Tibial artery (tissue), 4 donors: ENCODE data around the gene PLXNA4.
A peak's percentile ranks its signal among the peaks of the same experiment; 100 is the strongest.

Experiments
- DNase-seq, 2 donors: peaks; one replicate each; pipeline ENCODE4 v3.0.0-alpha.2; 2019
- H3K27ac ChIP-seq, 2 donors: fragments of 200-600 bp; sonication (generic) in 1 of 2; 1 replicate in 1 of 2; 2 replicates in 1 of 2; pipeline ENCODE4 v1.5.1; 2018 to 2019; ENCODE audit warnings: mild to moderate bottlenecking in 1 of 2
- H3K27me3 ChIP-seq, 2 donors: fragments of 200-600 bp; sonication (generic) in 1 of 2; one replicate each; pipeline versions ENCODE4 v1.5.1 to v1.6.0; 2016 to 2019
- H3K36me3 ChIP-seq, 3 donors: fragments of 200-600 bp; sonication (generic) in 2 of 3; one replicate each; pipeline ENCODE4 v1.5.1; 2016 to 2019; ENCODE audit warnings: mild to moderate bottlenecking in 2 of 3
- H3K4me1 ChIP-seq, 4 donors: fragments of 200-600 bp; sonication (generic) in 2 of 4; 1 replicate in 3 of 4; 2 replicates in 1 of 4; pipeline ENCODE4 v1.5.1; 2016 to 2019
- H3K4me3 ChIP-seq, 2 donors: fragments of 200-600 bp; sonication (generic) in 1 of 2; 1 replicate in 1 of 2; 2 replicates in 1 of 2; pipeline ENCODE4 v1.5.1; 2018 to 2019; ENCODE audit warnings: mild to moderate bottlenecking in 2 of 2
- H3K9me3 ChIP-seq, 3 donors: fragments of 200-600 bp; sonication (generic) in 1 of 3; one replicate each; pipeline ENCODE4 v1.5.1; 2016 to 2019
- intact Hi-C: fragments of 100-400 bp; cut with DNase I; formaldehyde crosslinking; loops from one replicate; pipeline ENCODE4 v1.15.0; 2023; ENCODE audit warnings: low total_unique reads
- TF ChIP-seq, protein P1 (sequence below), 2 experiments: fragments of 200-600 bp in 1 of 2; fragments of 450-650 bp in 1 of 2; IDR thresholded peaks; one replicate each; pipeline ENCODE4 v1.5.1; 2017 to 2019; ENCODE audit warnings: antibody characterized with exemption in 2 of 2, mild to moderate bottlenecking in 1 of 2, moderate library complexity in 1 of 2

Gene PLXNA4

DNA sequence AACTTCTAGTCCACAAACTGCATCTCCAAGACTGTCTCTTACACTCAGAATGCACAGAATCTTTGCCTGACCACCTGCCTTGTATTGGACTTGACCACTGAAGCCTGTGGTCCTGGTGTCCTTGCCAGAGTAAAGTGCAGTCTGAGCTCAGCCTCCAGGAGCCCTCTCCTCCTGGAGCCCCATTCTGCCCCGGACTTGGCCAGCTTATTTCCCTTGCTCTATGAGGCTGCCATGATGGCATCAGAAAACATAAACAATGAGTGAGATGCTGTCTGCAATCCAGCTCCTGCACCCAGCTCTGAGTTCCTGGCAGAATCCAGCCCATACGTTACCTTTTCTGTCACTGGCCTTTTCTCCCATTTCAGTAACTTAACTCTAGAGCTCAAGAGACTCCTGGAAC lies 494.6 kb downstream of the PLXNA4 start:
- H3K27me3 ChIP-seq: no peaks in the 10 kb centered on the region
- no peaks in the 10 kb centered on the region for H3K9me3 ChIP-seq
- TF ChIP-seq, protein P1, sequence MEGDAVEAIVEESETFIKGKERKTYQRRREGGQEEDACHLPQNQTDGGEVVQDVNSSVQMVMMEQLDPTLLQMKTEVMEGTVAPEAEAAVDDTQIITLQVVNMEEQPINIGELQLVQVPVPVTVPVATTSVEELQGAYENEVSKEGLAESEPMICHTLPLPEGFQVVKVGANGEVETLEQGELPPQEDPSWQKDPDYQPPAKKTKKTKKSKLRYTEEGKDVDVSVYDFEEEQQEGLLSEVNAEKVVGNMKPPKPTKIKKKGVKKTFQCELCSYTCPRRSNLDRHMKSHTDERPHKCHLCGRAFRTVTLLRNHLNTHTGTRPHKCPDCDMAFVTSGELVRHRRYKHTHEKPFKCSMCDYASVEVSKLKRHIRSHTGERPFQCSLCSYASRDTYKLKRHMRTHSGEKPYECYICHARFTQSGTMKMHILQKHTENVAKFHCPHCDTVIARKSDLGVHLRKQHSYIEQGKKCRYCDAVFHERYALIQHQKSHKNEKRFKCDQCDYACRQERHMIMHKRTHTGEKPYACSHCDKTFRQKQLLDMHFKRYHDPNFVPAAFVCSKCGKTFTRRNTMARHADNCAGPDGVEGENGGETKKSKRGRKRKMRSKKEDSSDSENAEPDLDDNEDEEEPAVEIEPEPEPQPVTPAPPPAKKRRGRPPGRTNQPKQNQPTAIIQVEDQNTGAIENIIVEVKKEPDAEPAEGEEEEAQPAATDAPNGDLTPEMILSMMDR (IDR thresholded peaks at IDR 0.05): no peak
- H3K4me1 ChIP-seq: peaks cover 0 to 26% (median 15%) of the 10 kb centered on the region in 4 donors
- H3K27ac ChIP-seq: peak overlapping the region; percentile 11 to 57
- DNase-seq: peak in 1 of 2 donors; percentile 43
- intact Hi-C loops: no loop called here
- H3K4me3 ChIP-seq: no peak overlapping the region
- H3K36me3 ChIP-seq: no peaks in the 10 kb centered on the region

DNA sequence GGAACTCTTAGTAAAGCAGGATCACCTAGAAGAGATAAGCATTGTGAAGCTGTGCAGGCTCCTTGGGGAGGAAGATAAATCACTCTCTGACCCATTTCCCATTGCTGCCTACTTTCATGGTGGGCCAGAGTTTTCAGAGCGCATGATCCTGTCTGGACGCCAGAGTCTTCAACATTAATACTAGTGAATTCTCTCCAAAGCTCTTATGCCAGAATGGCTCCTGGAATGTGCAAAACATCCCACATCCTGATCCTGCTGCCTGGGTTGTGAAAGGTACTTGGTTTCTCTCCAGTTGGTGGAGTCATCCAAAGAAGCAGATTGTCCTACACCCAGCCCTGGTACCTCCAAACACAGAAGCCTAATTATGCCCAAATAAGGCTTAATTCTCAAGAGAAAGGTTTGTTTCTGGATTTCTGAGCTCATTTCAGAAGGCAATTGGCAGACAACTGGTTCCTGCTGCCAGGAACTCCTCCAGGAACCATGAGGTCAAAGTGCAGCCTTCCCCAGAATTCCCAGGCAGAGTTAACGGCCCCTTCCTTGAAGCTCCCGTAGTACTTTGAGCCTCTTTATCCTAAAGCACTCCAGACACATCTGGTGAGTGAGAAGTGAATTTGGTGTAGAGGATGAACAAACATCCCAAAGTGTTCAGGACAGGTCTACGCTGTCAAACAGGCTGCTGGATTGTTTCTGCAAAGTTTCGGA lies 495.2 kb downstream of the PLXNA4 start:
- Histone ChIP-seq H3K4me3 (no peak overlapping the region), H3K27ac (peak overlapping the region; percentile 17 to 57)
- peak; percentile 62 to 73 for DNase-seq

DNA sequence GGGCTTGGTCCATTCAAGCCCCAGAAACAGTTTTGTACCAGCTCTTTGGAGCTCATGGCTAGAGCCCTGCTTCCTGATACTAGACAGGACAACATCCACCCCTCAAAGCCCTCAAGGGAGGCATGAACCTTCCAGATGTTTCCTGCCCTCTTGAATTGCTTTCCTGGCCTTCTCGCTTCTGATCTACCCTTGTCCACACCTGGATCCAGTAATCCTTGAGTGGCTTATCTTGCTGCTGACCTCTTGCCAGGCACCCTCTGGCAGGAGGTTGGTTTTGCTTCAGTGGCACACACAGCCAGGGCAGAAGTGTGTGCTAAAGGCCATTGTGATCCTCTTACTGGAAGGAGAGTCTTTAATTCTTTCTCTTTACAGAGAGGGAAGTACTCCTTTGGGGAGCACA lies 495.8 kb downstream of the PLXNA4 start:
- Histone ChIP-seq H3K36me3 (no peaks in the 10 kb centered on the region), H3K27me3 (peaks cover 0 to 6% of the 10 kb centered on the region in 2 donors), H3K9me3 (no peaks in the 10 kb centered on the region), H3K4me1 (peaks cover 0 to 26% (median 15%) of the 10 kb centered on the region in 4 donors), H3K4me3 (no peak overlapping the region), H3K27ac (peak overlapping the region; percentile 17 to 57)
- intact Hi-C loops: no loop called here
- TF ChIP-seq, protein P1 (IDR thresholded peaks at IDR 0.05): no peak
- peak in 1 of 2 donors; percentile 24 for DNase-seq

More for the DNA sequence above, 495.2 kb downstream of the PLXNA4 start:
- Histone ChIP-seq H3K4me1 (peaks cover 0 to 26% (median 15%) of the 10 kb centered on the region in 4 donors), H3K36me3 (no peaks in the 10 kb centered on the region), H3K27me3 (peaks cover 0 to 5% of the 10 kb centered on the region in 2 donors), H3K9me3 (no peaks in the 10 kb centered on the region)
- TF ChIP-seq, protein P1 (IDR thresholded peaks at IDR 0.05): no peak
- intact Hi-C loops: no loop called here

DNA sequence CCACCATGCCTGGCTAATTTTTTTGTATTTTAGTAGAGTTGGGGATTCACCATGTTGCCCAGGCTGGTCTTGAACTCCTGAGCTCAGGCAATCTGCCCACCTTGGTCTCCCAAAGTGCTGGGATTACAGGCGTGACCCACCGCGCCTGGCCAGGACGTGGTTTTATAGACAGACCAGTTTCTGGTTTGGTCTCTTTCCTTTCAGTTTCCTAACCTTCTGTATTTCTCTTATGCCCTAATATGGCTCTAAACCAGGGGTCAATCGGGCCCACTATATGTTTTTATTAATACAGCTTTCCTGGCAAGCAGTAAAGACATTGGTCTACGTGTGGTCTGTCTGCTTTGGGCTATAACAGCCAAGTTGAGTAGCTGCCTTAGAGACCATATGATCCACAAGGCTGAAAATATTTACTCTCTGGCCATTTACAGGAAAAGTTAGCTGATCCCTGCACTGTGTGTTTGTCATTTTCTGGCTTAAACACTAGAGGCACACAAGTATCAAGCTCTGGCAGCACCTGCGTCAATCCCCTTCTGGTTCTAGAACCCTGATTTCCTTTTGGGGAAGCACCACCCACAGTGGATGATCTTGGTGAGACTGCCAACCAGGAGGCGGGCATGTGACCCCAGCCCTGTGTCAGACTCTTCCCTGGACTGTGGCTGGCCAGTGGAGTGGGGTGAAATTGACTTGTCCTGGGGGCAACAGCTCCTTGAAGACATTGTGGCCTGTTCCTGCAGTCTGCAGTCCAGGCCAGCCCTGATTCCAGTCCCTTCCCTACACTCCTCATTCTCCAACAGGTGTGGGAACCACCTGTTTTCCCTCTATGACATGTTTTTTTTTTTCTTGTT lies 497.2 kb downstream of the PLXNA4 start:
- no peak for DNase-seq
- TF ChIP-seq, protein P1 (IDR thresholded peaks at IDR 0.05): no peak
- H3K36me3 ChIP-seq: no peaks in the 10 kb centered on the region
- H3K4me3 ChIP-seq: no peak overlapping the region
- intact Hi-C loops: no loop called here
- H3K27ac ChIP-seq: no peak overlapping the region
- peaks cover 0 to 6% of the 10 kb centered on the region in 2 donors for H3K27me3 ChIP-seq
- H3K9me3 ChIP-seq: no peaks in the 10 kb centered on the region
- H3K4me1 ChIP-seq: peaks cover 0 to 26% (median 15%) of the 10 kb centered on the region in 4 donors

DNA sequence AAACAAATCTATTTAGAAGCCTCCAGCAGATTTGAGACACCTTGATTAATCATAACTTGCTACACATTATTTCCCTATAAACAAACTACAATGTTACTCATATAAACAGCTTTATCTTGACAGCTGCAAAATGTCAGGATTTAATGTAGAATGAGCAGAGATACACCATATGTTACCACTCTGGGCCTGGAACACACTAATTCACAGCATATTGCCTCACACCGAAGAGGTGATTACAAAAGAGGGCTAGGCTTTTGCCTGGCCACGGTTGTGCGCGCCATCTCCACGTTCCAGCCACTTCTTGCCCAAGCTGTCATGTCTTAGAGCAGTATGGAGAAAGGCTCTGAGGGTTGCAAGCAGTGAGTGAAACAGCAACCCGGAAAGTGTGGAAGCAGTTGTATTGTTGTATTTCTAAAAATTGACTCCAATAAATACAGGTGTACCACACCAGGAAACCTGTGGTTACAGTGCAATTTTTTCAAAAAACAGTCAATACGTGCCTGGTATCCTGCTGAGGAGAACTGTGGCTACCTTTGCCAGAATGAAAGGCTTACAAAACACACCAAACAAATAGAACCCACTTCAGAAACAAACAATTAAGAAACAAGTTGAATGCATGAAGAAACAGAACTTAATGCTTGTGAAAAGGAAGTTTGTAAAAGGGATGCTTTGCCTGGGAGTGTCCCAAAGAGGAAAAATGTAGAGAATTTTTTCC lies 498.1 kb downstream of the PLXNA4 start:
- Histone ChIP-seq H3K27ac (no peak overlapping the region), H3K36me3 (no peaks in the 10 kb centered on the region), H3K4me1 (peaks cover 0 to 26% (median 15%) of the 10 kb centered on the region in 4 donors), H3K4me3 (no peak overlapping the region), H3K9me3 (no peaks in the 10 kb centered on the region), H3K27me3 (peaks cover 0 to 6% of the 10 kb centered on the region in 2 donors)
- intact Hi-C loops: no loop called here
- no peak for DNase-seq
- TF ChIP-seq, protein P1 (IDR thresholded peaks at IDR 0.05): no peak
